ENCODE data around the gene CHRNA1.

CHRNA1 gene

DNA sequence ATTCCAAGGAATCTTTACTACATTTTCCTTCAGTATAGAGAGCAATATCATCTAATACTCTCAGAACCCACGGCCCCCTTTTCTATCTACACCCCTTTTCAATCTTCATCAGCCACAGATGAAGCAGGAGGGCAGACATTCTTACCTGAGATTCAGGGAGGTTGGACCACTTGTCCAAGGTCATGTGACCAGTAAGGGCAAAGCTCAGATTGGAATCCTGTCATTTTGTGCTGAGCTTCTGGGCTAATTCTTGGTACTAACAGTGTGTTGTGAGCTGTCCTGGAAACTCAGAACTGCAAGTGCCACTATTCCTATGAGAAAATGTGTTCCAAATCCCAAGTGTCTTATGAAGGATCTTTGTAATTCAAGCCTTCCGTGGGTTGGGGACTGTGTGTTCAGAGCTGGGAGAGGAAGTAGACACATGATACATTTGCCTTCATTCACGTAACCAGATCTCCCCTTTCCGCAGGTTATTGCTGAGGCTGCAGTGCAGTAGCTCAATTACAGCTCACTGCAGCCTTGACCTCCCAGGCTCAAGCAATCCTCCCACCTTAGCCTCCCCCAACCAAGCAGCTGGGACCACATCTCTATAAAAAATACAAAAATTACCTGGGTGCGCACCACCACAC, 3.3 kb downstream of the CHRNA1 start:
- DNase-seq (ENCODE audit: low spot score), result no peak

- no peak for DNase-seq (ENCODE audit: low spot score)
Measured at GRCh38 chr2:174759381-174760065, 4.7 kb downstream of the CHRNA1 start.

DNA sequence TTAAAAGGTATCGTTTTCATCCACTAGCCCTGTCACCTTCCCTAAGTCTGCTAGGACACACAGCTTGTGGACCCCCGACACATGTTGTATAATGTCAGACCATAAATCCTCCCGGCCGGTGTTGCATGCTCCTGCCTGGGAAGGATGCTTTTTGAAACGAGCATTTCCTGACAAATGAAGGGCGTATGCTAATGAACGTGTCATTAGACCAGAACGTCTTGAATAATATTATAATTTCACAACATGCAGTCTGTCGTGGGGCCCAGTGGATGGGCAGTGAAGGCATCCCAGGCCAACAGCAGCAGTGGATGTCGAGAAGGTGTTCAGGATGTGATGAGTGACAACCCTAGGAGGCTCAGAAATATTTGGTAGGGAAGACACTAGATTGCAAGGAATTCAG, 7.5 kb downstream of the CHRNA1 start:
- no peak for DNase-seq (ENCODE audit: low spot score)

DNA sequence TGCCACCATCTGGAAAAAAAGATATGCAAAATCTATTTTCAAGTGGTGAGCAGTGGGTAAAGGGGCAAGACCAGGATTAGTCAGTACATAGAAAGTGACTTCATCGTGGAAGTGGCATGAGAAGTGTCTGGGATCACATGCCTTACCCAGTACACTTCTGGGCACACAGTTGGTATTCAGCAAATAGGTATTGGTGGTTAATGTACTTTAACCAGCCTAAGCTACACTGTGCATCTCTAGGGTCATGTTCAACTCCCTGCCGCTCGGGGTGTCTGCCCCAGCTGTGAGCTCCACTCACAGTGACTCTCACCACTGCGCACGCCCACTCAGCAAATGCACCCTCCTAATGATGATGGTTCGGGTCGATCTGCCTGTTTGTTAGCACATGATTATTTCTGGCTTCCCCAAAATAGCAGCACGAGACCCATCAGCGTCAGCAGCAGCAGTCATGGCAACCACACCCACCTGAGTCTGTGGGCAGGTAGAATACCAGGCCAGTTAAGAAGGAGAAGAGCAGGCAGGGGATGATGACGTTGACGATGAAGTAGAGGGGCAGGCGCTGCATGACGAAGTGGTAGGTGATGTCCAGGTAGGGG, 11.1 kb downstream of the CHRNA1 start:
- DNase-seq (ENCODE audit: low spot score), result peak; percentile 10

DNA sequence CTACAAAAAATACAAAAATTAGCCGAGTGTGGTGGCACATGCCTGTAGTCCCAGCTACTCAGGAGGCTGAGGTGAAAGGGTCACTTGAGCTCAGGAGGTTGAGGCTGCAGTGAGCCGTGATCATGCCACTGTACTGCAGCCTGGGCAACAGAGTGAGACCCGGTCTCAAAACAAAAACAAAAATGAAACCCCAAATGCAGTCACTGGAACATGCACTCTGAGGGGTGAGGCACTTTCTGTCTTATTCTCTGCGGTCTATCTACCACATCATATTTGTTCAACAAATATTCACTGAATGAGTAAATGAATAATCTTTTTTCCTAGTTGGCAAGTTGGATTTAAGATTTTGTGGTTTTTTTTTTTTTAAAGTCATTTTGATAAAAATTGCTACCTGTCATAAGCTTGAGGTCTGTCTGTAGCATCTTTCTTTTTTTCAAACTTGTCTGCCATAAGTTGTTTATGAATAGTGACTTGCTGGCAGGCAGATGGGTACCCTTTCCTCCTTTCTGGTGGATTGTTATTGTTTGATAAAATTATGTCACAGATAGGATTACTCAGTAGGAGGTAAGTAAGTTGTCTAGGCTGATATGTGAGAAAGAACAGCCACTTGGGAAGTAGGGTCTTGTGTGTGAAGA, 11.8 kb downstream of the CHRNA1 start:
- peak; percentile 44 for DNase-seq (ENCODE audit: low spot score)

DNA sequence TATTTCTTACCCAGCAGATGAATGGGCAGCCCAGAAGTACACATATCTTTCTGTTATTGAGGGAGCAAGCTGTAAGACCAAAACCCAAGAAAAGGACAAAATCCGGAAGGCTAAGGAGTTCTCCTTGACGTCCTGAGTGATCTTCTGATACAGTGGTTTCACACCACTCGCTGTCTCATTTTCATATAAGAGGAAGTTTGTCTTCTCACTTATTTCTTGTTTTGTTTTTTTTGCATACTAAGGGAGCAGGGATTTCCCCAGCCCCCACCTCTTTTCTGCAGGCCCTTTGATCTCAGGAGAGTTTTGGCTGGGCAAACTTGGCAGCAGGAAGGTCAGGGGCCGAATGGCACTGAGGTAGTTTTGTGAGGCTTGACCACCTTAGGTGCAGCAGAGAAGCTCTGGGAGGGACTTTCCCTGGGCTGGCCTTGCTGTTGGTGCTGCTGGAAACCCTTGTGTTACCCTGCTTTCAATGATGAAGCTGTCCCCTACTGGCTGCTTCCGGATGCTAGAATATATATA, 13.3 kb downstream of the CHRNA1 start:
- peak; percentile 30 for DNase-seq (ENCODE audit: low spot score)

DNA sequence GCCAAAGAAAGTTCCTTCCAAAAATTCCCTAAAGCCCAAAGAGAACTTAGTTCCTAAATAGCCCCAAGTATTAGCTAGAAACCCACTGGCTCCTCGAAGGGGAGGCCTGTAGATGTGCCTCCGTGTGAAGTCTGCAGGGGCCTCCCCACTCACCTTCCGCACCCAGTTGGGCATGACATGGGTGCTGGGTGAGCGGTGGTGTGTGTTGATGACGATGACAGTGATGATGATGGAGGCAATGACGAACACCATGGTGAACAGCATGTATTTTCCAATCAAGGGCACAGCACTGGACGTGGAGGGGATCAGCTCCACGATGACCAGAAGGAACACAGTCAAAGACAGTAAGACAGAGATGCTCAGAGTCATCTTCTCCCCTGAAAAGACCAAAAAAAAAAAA, 14.5 kb downstream of the CHRNA1 start:
- no peak for DNase-seq (ENCODE audit: low spot score)

DNA sequence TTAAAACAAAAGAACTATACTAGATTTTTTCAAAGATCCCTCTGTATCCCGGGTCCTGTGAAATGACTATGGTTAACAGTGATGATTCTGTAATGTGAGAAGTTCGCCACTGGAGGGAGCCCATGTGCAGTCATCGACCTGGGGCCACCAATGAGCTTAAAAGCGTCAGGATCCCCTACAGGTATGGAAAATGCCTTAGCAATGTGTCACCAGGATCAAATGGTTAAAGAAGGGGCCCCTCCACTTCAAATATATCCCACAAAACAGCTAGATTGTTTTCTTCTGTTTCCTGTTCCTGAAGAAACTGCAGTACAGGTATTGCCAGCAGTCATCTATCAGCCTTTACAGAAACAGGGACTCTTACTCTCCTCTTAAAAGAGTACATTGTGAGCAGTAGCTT, 15.3 kb downstream of the CHRNA1 start:
- DNase-seq (ENCODE audit: low spot score), result peak; percentile 74

- DNase-seq (ENCODE audit: low spot score), result no peak
Measured at GRCh38 chr2:174745142-174745541, 19.1 kb downstream of the CHRNA1 start.

DNA sequence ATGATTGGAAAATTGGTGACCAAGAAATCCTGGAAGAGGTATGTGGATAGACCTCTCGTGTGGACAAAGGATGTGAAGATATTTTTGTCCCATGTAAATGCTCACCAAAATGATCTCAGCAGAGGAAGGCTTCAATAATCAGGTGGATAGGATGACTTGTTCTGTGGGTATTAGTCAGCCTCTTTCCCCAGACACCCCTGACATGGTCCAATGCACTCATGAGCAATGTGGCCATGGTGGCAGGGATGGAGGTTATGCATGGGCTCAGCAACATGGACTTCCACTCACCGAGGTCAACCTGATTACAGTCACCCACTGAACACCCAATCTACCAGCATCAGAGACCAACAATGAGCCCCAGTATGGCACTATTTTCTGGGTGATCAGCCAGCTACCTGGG, 20.2 kb downstream of the CHRNA1 start:
- DNase-seq (ENCODE audit: low spot score), result no peak

- DNase-seq (ENCODE audit: low spot score), result no peak
Measured at GRCh38 chr2:174740721-174741120, 23.6 kb downstream of the CHRNA1 start.

- no peak for DNase-seq (ENCODE audit: low spot score)
Measured at GRCh38 chr2:174738841-174739240, 25.4 kb downstream of the CHRNA1 start.

- no peak for DNase-seq (ENCODE audit: low spot score)
Measured at GRCh38 chr2:174731546-174731945, 32.7 kb downstream of the CHRNA1 start.

- no peak for DNase-seq (ENCODE audit: low spot score)
Measured at GRCh38 chr2:174730698-174731018, 33.6 kb downstream of the CHRNA1 start.

DNA sequence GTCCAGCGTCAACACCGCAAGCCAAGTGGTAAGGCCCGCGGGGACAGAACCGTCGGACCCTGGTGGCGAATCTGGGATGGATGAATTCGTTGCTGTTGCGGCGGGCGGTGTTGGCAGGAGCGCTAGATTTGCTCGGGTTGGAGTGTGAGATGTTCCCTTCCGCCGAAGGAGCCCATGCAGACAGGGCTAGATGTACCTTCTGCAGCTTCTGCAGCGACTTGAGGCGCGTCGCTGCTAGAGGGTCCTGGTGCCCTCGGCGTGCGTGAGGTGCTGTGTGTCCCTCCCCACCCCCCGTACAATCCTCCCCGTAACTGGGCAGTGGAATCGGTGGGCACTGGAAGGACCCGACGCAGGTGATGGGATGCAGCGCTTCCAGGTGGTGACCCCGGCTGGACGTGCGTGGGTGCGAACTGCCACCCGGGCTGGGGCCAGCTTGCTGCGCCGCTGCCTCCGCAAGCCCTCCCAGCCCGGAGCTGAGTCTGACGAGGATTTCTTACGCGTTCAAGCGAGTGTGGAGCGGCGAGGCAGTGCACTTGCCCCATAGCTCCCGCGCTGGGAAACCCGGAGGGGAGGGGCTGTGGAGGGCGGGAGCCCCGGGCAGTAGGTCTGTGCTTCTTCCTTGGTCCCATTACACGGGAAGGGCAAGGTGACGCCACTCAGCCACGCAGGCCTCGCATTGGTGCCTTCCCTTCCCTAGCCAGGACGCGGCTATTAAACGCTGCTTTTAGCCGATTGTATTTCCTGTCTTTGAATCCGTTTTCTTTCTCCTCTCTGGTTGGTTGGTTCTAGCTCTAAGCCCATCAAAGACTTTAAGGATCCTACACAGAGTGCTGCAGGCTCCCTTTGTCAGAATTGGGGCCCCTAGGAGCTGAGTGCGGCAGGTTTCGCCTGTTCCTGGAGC, 34.2 kb downstream of the CHRNA1 start:
- DNase-seq (ENCODE audit: low spot score), result peak; percentile 24

GRCh38 chr2:174728096-174728495, 36.2 kb downstream of the CHRNA1 start:
- DNase-seq (ENCODE audit: low spot score), result no peak

- no peak for DNase-seq (ENCODE audit: low spot score)
Measured at GRCh38 chr2:174726212-174726611, 38.1 kb downstream of the CHRNA1 start.

DNA sequence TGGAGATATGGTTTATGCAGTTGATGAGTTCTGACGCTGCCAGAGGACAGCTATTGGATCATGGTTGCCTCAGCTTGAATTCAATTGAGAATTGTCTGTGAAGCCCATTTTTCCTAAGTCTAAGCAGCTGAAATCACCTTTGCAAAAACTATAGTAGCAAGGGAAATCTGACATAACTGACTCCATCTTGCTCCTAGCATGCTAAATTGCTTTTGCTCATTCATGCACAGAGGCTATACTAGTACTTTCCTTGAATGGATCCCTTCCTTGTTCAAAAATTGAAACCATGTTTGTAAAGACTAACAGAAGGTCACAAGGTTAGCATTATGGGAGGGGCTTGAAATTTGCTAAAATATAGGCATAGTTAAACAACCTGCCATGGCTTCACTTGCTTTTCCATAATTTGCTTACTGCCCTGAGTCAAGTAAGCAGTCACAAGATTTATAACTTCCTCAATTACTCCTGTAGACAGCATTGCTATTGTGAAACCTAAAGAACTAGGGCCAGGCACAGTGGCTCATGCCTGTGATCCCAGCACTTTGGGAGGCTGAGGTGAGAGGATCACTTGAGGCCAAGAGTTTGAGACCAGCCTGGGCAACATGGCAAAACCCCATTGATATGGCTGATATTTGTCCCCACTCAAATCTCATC, 41.2 kb downstream of the CHRNA1 start:
- no peak for DNase-seq (ENCODE audit: low spot score)

DNA sequence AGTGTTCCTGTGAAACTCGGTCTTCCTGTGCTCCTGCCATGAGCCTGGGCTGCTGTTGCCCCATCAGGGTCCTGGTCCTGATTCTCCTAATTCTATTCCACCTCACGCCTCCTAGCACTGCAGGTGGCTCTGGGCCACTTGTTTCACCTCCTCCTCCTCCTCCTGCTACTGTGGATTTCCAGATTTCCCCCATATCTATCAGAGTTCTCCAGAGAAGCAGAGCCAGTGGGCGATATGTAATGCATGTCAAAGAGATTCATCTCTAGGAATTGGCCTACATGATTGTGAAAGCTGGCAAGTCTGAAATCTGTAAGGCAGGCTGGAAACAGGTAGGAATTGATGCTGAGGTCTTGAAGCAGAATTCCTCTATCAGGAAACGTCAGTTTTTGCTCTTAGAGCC, 45.3 kb downstream of the CHRNA1 start:
- no peak for DNase-seq (ENCODE audit: low spot score)

GRCh38 chr2:174718591-174718990, 45.7 kb downstream of the CHRNA1 start:
- DNase-seq (ENCODE audit: low spot score), result no peak

DNA sequence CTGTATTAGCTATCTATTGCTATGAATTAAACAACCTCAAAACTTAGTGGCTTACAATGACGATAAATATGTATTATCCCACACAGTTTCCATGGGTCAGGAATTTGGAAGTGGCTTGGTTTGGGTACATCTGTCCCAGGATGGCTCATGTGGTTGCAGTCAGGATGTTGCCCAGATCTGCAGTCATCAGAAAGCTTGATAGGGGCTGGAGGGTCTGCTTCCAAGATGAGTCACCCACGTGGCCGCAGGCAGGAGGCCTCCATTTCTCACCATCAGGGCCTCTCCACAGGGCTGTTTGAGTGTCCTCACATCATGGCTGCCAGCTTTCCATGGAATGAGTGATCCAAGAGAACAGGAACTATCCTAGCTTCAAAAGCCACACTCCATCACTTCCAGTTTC, 46.4 kb downstream of the CHRNA1 start:
- DNase-seq (ENCODE audit: low spot score), result no peak

DNA sequence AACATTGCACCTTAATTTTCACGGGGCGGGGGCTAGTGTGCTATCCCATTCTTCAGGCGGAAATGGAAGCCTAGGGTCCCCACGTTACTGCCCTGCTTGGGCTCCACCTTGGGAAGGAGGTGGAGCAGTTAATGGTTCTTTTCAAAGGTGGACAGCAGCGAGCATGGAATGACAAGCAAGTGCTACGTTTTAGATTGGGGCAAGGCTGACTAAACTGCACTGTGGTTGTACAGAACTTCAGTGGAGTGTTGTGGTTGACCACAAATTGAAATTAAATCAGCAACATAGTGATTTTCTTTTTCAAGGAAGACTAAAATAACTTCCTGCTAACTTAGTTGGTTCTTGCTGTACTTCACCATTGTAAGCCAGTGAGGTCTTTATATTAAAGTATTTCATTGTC, 47.0 kb downstream of the CHRNA1 start:
- peak; percentile 49 for DNase-seq (ENCODE audit: low spot score)

Measured in CD4-positive, alpha-beta T cell treated with Interleukin-15 for 4 hours (primary cell).